ACHN (cell line): ENCODE measurements around the gene DIDO1.
A peak's percentile ranks its signal among the peaks of the same experiment; 100 is the strongest.

Experiments used
- DNase-seq: peaks from one replicate; pipeline ENCODE4 v3.0.0-alpha.2; 2015
- in situ Hi-C: cut with HindIII; loops from 2 replicates; pipeline ENCODE4 v1.10.0; 2017; ENCODE audit warnings: low sequenced_read_pairs, low pct_ligation_motif_present, low pct_unique_long_range_greater_than_20kb

DIDO1 gene

GRCh38 chr20:62952968-62953838, 26.9 kb upstream of the DIDO1 start:
- in situ Hi-C loops = no loop called here
- DNase-seq = no peak

GRCh38 chr20:62952373-62952967, 26.2 kb upstream of the DIDO1 start, which contains the start of gene SLC17A9:
Gene SLC17A9 (plus strand): TSS chr20:62952709. CDS start chr20:62952831, 122 bp downstream.
- in situ Hi-C loops = no loop called here
- DNase-seq = no peak

DNA sequence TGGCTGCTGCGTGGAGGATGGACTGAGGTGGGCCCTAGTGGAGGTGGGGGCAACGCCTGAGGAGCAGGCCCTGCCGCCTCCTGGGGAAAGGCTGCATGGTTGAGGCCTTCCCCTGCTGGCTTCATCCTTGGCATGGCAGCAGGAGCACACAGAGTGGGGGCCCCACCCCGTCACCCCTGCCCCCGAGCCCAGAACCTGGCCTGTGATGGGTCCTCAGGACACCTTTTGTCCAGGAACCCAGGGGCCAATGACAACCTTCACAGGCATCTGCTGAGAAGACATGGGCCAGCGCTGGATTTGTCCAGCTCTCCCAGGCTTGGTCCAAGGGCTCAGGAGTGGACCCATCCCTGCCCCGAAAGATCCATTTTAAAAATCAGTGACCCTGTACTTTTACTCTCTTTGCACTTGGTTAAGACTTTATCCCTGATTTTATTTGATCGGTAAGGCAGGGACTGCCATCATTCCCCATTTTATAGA, 25.6 kb upstream of the DIDO1 start:
- in situ Hi-C loops = no loop called here
- no peak for DNase-seq

DNA sequence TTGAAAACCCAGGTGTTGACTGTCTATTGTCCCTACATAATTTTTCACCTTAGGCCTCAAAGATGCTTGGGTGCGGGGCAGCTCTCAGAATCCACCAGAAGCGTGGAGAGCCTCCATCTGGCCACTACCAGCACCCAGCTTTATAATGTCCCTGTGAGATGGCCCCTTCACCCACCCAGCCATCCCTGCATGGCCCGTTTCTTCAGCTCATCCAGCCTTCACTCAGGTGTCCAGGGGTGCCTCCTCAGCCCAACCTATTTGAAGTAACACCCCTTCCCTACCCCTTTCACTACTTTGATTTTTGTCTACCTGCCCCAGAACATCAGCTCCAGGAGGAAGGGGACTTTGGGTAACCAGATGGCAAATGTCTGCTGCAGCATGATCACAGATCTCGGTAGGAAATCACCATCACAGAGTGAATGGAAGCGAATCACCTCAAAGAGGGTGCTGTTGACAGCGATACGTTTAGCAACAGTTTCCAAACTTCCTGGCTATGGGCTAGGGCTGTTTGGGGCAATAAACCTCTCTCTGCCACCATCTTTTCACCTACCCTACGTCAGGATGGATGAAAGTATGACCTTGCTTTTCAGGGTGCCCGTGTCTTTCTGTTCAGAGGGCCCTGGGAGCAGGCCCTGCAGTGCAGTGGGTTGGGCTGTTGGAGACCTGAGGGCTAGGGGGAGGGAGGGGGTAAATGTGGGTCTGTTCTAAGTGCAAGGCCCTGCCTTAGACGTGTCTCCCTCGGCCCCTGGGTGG, 25.0 kb upstream of the DIDO1 start:
- in situ Hi-C loops = no loop called here
- no peak for DNase-seq

DNA sequence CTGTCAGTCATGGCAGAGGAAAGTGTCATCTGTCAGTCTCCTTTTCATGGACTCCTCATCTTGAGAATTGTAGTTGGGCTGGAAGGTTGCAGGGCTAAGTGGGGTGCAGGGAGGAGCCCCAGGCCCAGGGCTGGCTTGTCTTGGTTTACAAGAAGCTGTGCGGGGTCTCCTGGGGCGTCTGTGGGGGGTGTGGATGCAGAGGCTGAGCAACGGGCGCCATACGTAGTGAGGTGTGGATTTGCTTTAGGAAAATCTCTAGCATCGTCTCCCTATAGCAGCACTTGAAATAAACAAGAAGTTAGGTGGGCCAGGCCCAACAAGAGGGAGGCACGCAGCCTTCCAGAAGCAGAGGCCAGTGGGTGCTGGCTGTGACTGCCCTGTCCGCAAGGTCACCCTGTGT, 24.4 kb upstream of the DIDO1 start:
- DNase-seq = no peak
- in situ Hi-C loops = no loop called here

- no peak for DNase-seq
- in situ Hi-C loops = no loop called here
Observed at GRCh38 chr20:62949962-62950361, 23.7 kb upstream of the DIDO1 start.

DNA sequence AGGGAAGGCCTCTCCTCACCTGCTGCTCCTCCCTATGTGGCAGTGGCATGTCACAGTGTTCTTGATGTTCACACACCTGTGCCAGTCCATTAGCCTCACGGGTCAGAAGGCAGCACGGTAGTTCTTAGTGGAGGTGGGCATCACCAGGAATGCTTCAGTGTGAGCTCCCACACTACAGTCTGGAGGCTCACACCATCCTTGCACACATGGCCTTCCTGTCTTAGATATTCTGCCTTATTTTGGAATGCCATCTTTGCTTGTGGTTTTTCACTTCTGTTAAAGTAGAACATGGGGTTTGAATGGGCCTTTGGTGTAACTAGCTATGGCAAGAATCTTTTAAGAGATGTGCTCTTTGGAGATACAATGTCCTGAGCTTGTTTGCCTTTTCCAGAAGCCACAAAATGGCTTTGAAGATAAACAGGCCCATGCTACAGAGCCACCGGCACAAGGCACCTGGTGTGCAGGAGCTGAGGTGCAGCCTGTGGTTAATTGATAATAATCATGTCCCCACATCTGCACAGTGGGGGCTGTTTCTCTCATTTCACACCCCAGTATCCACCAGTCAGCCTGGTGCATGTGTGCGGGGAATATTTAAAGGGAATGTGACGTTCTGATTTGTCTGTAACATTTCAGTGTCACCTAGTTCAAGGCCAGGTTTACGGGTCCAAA, 23.0 kb upstream of the DIDO1 start:
- in situ Hi-C loops = no loop called here

DNA sequence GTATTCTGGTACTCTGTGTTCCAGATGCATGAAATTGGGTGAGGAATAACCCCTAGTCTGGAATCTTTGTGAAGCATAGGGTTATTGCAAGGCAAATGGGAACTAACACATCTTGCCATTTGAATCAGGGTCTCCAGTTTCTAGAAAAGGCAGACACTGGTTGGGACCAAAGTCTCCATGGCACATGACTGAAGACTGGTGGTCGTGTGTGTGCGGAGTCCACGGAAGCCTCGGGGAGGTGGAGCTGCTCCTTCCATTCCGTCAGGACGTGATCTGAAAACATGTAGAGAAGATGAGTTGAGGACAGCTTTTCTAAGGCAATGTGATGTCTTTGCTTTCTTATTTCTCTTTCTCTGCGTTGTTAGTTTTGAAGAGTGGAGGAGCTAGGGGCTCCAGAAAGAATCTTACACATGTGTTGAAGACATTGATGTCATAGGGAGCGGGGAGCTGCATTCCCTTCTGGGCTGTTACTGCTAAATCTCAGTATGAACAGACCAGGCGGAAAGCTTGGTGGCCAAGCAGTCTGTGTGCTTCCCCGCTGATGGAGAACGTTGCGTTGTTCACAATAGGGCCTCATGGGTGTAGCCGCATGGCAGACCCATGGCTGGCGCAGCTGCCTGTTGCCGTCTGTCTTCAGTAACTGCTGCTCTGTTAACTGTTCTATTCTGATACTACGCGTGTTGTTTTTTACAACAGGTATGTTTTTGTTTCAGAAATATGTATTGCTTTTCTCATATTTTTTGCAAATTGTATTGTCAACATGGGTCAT, 21.4 kb upstream of the DIDO1 start:
- in situ Hi-C loops = no loop called here
- no peak for DNase-seq

More for the DNA sequence above, 23.0 kb upstream of the DIDO1 start:
- DNase-seq = no peak

DNA sequence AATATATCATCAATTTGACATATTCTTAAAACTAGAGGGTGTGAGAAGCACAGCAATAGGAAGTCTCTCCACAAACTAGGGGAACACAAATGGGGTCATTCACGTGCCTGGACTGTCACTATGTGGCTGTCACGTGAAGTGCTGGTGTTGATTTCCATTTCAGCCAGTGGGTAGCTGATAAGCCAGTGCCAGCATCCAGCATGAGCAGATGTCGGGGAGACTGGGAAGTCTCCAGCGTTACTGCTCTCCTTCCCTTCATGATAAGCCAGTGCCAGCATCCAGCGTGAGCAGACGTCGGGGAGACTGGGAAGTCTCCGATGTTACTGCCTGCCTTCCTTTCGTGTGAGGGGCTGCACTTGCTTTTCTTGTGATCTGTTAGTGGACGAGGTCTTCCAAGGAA, 20.6 kb upstream of the DIDO1 start:
- DNase-seq = no peak
- in situ Hi-C loops = no loop called here

- in situ Hi-C loops = no loop called here
Observed at GRCh38 chr20:62945771-62946339, 19.6 kb upstream of the DIDO1 start.

GRCh38 chr20:62944746-62945145, 18.4 kb upstream of the DIDO1 start:
- no peak for DNase-seq
- in situ Hi-C loops = no loop called here

More at GRCh38 chr20:62945771-62946339, 19.6 kb upstream of the DIDO1 start:
- DNase-seq = no peak

- no peak for DNase-seq
- in situ Hi-C loops = no loop called here
Observed at GRCh38 chr20:62944184-62944583, 17.9 kb upstream of the DIDO1 start.

- no peak for DNase-seq
- in situ Hi-C loops = no loop called here
Observed at GRCh38 chr20:62943396-62943795, 17.1 kb upstream of the DIDO1 start.

DNA sequence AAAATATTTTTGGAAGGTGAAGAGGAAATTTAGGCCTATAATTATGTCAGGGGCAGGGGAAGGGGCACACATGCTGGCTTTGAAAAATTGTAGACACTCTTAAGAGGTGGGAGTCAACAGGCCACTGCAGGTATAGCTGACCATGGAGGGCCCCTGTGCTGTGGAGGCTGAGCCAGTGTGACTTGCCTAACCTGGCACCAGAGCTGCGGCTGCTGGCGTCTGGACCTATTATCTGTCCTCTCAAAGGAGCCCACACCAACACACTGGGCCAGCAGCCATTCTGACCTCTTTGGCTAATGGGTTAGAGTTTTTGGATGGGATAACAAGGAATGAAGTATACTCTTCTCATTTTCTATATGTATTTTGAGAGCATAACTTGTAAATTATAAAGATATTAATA, 16.2 kb upstream of the DIDO1 start:
- in situ Hi-C loops = no loop called here
- no peak for DNase-seq

DNA sequence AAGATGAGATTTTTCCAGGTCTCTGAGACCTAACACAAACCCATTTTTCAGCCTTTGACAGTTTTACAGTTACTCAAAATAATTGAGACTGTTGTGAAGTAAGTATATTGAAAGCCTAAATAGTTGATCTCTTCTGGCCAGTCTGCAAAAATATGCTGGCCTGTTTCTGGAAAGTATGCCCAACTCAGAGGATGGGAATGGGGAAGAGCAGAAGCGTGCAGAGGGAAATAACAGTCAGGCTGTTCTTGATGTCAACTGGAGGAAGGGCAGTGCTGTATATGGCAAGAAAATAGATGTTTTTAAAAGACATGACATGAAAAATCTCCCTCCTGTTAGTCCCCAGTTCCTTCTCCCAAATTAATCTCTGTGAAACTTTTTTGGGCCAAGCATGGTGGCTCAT, 15.5 kb upstream of the DIDO1 start:
- DNase-seq = no peak
- in situ Hi-C loops = no loop called here

GRCh38 chr20:62940875-62941274, 14.6 kb upstream of the DIDO1 start:
- DNase-seq = no peak
- in situ Hi-C loops = no loop called here

DNA sequence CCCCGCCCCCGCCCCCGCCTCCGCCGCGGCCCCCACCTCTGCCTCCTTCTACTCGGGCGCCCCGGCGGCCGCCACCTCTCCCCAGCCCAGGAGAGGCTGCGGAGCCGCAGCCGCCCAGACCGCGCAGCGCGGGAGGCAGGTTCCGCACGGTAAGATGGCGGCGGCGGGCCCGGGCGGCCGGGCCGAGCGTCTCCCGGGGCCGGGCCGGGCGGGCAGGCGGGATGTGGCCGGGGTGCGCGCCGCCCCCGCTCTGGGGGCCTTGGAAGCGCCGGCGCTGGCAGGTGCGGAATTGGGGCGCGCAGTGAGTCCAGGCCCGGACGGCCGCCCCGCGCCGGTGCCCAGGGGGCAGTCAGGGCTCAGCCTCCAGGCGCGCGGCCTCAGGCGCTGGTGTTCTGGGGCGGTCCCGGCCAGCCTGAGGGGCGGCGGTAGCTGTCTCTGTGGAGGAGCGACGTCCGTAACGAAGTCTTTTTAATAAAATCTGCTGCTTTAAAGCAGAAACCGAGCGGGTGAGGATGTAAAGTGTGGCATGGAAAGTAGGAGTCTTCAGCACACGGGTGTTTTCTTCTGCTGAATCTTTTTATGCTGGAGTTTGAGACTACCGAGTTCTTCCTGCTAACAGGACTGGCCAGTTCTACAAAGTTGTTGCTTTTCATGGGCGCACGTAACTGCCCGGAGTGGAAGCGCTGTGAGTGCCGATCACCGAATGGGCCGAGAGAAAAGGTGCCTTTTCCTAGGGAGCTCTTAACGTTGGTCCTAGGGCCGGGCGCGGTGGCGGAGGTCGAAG, 12.0 kb upstream of the DIDO1 start, which contains the start of gene GID8:
Gene GID8 (plus strand): TSS at position 43 of the 784 bp plus-strand sequence. CDS start 3,356 bp downstream, outside the sequence.
- in situ Hi-C loops = no loop called here
- DNase-seq = peak; percentile 49
